GM12878 (cell line): ENCODE measurements around the gene HSD11B1.

Source experiments
- EGR1 ChIP-seq, 2 experiments: IDR thresholded peaks; 1 replicate in 1 of 2; 2 replicates in 1 of 2; pipeline ENCODE4 v1.6.1; 2011 to 2012; ENCODE audit warnings: low read depth in 2 of 2, low read length in 2 of 2, borderline replicate concordance in 1 of 2, mild to moderate bottlenecking in 1 of 2, moderate library complexity in 1 of 2
- POLR2A ChIP-seq: IDR thresholded peaks from 2 replicates; pipeline ENCODE4 v1.6.1; 2011; ENCODE audit warnings: low read depth, mild to moderate bottlenecking, low read length
- POLR2AphosphoS2 ChIP-seq: IDR thresholded peaks from 2 replicates; pipeline ENCODE4 v1.6.1; 2011; ENCODE audit warnings: low read depth, mild to moderate bottlenecking, low read length, improper control_type of control experiment, moderate library complexity
- POLR2AphosphoS5 ChIP-seq: IDR thresholded peaks from 2 replicates; pipeline ENCODE4 v1.6.1; 2011; ENCODE audit warnings: mild to moderate bottlenecking, low read length, inconsistent platforms
- SMAD1 ChIP-seq: fragments of 450-650 bp; IDR thresholded peaks from 2 replicates; pipeline ENCODE4 v1.6.1; 2018; ENCODE audit warnings: mild to moderate bottlenecking, low read depth; ENCODE audit not compliant: partially characterized antibody
- SUZ12 ChIP-seq: fragments of 200-600 bp; sonication (generic); IDR thresholded peaks from one replicate; pipeline ENCODE4 v1.6.1; 2018; ENCODE audit warnings: antibody characterized with exemption, mild to moderate bottlenecking; ENCODE audit not compliant: unreplicated experiment
- TBL1XR1 ChIP-seq: IDR thresholded peaks from 2 replicates; pipeline ENCODE4 v1.6.1; 2012; ENCODE audit warnings: low read depth, low read length, improper control_type of control experiment
- TCF12 ChIP-seq: IDR thresholded peaks from 2 replicates; pipeline ENCODE4 v1.6.1; 2011; ENCODE audit warnings: low read depth, mild to moderate bottlenecking, low read length
- TF ChIP-seq, protein P1 (sequence below), 3 experiments: IDR thresholded peaks in 2 of 3; conservative IDR thresholded peaks in 1 of 3; 2 replicates each; pipeline ENCODE4 v1.5.1; 2011; ENCODE audit warnings: low read depth in 3 of 3, low read length in 3 of 3, mild to moderate bottlenecking in 3 of 3, control low read depth in 2 of 3, moderate library complexity in 2 of 3, inconsistent platforms in 1 of 3, mixed read lengths in 1 of 3; ENCODE audit not compliant: control insufficient read depth in 2 of 3, insufficient read depth in 1 of 3; ENCODE audit errors: extremely low read depth in 1 of 3
- TF ChIP-seq, protein P2 (sequence below): fragments of 450-650 bp; IDR thresholded peaks from 2 replicates; pipeline ENCODE4 v1.6.1; 2016; ENCODE audit warnings: mild to moderate bottlenecking

DNA sequence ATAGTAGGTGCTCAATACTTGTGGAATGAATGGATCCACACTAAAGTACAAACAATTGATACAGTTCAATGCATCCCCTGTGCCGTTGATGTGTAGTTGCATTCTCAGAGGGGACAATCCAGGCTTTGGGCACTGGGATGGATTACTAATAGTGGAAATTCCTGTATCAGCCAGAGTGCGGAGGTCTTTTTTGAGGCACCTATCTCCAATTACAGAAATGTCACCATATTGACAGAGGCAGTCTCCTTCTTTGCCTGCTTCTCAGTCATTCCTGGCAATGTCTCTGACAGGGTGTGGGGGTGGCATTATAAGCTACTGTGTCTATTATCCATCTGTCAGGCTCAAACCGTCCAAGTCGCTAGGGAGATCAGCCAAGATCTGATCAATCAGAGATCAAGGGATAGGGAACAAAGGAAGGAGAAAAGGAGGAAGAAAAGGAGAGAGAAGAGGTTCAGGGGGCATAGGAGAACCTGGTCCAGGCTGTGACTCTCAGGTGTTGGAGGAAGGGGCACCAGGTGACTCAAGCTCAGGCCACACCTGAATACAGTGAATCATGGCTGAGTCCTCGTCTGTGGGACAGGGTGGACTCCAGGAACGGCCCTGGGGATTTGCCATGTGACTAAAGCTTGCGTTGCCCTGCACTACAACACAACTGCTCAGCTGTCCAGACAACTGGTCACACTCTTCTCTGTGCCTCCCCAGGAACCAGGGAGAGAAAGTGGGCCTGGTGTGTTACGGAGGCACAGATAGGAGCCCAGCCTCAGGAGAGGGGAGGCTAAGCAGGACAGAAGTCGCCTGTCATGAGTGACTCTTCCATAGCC, 49.0 kb upstream of the HSD11B1 start:
- TF ChIP-seq SMAD1: no peak
- no peak for TF ChIP-seq POLR2A
- TF ChIP-seq, protein P1, sequence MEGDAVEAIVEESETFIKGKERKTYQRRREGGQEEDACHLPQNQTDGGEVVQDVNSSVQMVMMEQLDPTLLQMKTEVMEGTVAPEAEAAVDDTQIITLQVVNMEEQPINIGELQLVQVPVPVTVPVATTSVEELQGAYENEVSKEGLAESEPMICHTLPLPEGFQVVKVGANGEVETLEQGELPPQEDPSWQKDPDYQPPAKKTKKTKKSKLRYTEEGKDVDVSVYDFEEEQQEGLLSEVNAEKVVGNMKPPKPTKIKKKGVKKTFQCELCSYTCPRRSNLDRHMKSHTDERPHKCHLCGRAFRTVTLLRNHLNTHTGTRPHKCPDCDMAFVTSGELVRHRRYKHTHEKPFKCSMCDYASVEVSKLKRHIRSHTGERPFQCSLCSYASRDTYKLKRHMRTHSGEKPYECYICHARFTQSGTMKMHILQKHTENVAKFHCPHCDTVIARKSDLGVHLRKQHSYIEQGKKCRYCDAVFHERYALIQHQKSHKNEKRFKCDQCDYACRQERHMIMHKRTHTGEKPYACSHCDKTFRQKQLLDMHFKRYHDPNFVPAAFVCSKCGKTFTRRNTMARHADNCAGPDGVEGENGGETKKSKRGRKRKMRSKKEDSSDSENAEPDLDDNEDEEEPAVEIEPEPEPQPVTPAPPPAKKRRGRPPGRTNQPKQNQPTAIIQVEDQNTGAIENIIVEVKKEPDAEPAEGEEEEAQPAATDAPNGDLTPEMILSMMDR (IDR thresholded peaks at IDR 0.05 in 2 of 3, conservative IDR thresholded peaks at IDR 0.05 in 1 of 3; ENCODE audit: control insufficient read depth in 2 of 3, extremely low read depth in 1 of 3, insufficient read depth in 1 of 3, low read depth in 3 of 3, low read length in 3 of 3): no peak
- no peak for TF ChIP-seq POLR2AphosphoS5
- TF ChIP-seq SUZ12: no peak
- no peak for TF ChIP-seq TCF12
- no peak for TF ChIP-seq EGR1 (IDR thresholded peaks at IDR 0.05; ENCODE audit: borderline replicate concordance in 1 of 2, low read depth in 2 of 2, low read length in 2 of 2)
- TF ChIP-seq, protein P2, sequence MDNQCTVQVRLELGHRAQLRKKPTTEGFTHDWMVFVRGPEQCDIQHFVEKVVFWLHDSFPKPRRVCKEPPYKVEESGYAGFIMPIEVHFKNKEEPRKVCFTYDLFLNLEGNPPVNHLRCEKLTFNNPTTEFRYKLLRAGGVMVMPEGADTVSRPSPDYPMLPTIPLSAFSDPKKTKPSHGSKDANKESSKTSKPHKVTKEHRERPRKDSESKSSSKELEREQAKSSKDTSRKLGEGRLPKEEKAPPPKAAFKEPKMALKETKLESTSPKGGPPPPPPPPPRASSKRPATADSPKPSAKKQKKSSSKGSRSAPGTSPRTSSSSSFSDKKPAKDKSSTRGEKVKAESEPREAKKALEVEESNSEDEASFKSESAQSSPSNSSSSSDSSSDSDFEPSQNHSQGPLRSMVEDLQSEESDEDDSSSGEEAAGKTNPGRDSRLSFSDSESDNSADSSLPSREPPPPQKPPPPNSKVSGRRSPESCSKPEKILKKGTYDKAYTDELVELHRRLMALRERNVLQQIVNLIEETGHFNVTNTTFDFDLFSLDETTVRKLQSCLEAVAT: no peak
- TF ChIP-seq TBL1XR1: no peak
- TF ChIP-seq POLR2AphosphoS2: no peak
